Measurements from ENCODE around the gene SETD2.

GRCh38 chr3:47133641-47134040 is 30.3 kb downstream of the SETD2 start:
- no peak for TF ChIP-seq U2AF2 (optimal IDR thresholded peaks at IDR 0.05; ENCODE audit: low read depth, low read length)
- TF ChIP-seq BRF1 (IDR thresholded peaks at IDR 0.05; ENCODE audit: borderline replicate concordance, extremely low read depth, insufficient read length), result no peak
- TF ChIP-seq DNMT1 (IDR thresholded peaks at IDR 0.05), result no peak
- no peak for TF ChIP-seq ZNF518B (CRISPR knock-in tag; IDR thresholded peaks at IDR 0.05)
- no peak for TF ChIP-seq CHD7 (IDR thresholded peaks at IDR 0.05; ENCODE audit: low read depth, low read length)
